Activated CD8-positive, alpha-beta memory T cell treated with anti-CD3 and anti-CD28 coated beads, Interleukin-2, amount 50 U/mL, for 24 hours (primary cell): ENCODE data around the gene PLCG2.
"Not testable (repeated sequence)": the region's sequence is repeated elsewhere in the genome, so short reads cannot be mapped to it uniquely, and the experiment has no call there.

ENCODE experiments used
- DNase-seq: peaks from one replicate; pipeline ENCODE4 v3.0.0-alpha.2; 2020; ENCODE audit errors: extremely low read depth

PLCG2 gene

DNA sequence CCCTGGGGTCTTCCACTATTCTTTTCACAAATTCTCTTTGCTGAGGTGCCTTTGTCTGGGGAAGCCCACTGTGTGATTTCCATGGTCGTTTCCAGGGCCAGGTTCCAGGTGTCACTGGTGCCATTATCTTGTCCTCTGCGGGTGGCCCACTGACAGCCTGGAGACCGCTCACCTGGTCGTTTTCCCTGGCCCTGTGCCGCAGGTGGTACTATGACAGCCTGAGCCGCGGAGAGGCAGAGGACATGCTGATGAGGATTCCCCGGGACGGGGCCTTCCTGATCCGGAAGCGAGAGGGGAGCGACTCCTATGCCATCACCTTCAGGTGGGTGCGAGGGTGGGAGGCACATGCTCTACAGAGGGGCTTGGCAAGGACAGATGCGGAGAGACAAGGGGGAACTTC is 133.3 kb downstream of the PLCG2 start:
- no peak for DNase-seq

DNA sequence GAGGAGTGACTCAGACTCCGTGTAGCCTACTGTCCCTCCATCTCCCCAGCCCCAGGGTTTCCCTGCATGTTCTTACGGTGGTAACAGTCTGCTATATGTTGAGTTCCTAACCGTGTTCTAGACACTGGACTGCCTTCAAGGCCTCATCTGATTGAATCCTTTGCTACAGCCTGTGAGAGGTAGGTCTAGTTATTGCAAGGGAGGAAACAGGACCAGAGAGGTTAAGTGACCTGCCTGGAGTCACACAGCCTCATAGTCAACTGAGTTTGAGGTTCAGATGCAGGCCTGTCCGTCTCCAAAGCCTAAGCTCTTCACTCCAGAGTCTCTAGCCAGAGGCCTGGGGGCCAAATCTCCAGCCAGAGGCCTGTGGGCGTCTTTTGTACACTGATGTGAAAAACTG is 134.1 kb downstream of the PLCG2 start:
- no peak for DNase-seq

DNA sequence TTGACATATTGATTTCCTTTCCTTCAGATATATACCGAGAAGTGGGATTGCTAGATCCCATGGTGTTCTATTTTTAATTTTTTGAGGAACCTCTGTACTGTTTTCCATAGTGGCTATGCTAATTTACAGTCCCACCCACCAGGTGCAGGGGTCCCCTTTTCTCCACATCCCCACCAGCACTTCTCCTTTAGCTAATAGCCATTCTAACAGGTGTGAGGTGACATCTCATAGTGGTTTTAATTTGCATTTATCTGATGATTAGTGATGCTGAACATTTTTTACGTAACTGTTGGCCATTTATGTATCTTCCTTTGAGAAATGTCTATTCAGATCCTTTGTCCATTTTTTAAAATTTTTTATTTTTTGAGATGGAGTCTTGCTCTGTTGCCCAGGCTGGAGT is 138.3 kb downstream of the PLCG2 start:
- no peak for DNase-seq

DNA sequence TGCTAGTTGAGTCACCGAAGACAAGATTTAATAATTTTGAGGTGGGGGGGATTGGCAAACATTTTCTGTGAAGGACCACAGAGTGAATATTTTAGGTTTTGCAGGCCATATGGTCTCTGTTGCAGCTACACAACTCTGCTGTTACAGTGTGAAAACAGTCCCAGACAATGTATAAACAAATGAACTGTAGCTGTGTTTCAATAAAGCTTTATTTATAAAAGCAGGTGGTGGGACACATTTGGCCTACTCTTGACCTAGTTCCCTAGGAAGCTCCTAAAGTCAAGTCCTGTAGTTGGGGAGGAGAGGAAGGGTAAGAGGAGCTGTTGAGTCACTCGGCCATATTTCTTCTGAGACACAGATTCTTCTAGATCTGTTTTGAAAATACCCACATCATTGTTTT is 139.8 kb downstream of the PLCG2 start:
- DNase-seq: no peak

DNA sequence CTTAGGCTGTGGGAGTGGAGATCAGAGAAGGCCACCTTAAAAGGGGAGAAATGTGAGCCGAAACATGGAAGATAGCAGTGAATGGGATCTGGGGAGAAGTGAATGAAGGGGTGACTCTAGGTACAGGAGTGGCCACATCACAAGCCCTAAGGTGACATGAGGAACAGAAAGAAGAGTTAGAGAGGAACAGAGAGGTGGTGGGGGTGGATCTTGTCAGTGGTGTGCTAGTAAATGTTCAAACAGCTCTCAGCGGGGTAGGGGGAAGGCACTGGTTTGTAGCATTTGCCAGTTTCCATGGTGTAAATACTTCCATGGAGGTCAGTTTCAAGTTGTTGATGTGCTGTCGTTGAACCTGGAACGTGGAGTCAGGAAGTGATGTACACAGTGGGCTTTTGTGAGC is 141.4 kb downstream of the PLCG2 start:
- DNase-seq: no peak

DNA sequence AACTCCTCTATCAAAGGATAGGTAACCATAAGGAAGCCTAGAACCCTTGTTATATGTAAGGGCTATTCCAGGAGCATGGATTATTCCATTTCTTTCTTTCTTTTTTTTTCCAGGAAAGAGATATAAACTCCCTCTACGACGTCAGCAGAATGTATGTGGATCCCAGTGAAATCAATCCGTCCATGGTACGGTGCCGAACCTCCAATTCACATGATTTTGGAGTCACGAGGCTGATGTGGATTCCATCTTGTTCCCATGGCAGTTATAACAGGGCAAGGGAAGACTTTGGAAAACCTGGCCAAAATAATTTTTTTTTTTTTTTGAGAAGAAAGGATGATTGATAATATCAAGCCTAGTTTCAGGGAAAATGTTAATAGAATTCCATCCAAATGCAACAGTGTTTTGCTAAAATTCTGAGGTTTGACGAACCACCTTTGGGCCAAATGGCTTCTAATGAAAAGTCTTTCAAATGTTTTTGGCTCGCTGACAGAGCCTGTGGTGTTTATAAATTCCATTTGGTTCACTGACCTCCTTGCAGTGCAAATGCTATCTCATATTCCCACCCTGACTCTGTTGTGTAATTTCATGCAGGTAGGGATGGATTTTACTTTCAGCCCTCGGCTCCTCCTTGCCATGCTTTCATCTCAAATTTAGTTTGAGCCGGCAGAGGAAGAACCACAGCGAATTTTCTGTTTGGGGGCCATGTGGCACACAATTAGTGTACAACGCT is 142.2 kb downstream of the PLCG2 start:
- no peak for DNase-seq

DNA sequence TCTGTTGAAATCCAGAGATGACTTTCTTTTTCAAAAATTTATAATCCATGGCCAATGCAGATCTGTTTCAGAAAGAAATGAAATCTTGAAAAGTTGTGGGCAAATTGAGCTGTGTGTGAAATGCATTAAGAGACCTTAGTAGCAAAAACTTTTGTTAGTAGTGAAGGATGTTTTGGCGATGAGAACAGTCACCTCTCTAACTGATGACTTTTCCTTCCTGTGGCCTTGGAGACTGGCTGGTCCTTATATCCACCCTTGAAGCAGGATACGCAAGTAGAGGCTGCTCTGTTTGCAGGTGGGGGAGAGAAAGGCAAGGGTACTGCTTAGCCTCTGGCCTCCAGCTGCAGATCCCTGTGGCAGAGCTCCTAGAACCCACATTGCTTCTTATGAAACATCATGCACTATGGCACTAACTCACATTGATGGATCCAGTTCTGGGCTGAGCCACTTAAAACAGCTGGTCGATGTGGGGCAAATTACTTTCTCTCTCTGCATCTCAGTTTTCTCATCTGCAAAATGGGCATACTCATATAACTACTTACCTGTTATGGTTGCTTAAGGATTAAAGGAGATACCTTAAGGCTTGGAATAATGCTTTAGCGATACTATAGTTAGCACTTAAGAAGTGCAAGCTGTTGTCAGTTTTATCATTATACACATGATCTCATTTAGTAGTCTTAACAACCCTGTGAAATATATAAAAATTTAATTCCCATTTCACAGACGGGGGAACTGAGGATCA is 142.9 kb downstream of the PLCG2 start:
- DNase-seq: no peak

DNA sequence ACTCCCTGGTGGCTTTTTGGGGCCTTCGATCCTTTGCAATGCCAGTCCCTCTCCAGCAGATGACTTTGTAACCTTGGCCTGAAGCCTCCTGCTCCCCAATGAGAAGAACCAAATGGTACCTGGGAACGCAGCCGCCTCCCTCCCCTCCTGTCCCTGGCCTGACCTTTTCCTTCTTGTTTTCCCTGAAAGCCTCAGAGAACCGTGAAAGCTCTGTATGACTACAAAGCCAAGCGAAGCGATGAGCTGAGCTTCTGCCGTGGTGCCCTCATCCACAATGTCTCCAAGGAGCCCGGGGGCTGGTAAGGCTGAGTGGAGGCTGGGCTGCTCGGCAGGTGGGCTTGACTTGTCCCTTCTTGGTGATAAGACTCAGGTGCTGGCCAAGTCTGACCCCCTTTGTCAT is 144.2 kb downstream of the PLCG2 start:
- no peak for DNase-seq

DNA sequence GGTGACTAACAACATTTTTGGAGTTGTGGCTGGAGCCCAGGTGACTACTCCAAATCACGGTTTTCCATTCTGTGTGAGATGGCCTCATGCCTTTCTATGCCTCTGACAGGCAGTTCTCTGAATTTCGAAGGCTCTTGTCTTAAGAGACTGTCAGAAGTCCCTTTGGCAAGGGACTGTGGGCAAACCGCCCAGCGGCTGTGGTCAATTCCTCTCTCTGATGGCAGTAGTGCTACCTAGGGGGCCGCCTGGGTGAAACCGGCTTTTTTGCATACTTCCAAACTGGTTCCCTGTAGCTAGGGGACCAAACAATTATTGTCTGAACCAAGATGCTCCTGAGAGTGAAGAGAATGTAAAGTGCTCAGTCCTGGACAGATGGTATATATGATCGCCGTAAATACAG is 145.9 kb downstream of the PLCG2 start:
- no peak for DNase-seq

DNA sequence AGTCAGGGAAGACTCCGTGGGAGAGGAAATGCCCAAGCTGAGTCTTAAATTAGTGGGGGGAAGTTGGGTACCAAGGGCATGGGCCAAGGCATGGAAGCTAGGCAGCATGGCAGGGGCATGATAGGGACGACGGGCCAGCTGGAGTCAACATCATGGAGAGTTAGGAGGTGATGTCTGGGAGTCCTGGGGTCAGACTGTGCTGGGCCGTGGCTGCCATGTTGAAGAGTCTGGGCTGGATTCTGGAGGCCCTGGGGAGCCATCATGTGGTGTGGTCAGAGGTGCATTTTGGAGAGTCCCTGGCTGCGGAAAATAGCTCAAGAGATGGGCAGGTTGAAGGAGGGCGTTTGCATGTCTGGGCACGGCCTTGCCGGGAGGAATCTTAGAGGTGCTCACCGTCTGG is 146.9 kb downstream of the PLCG2 start:
- no peak for DNase-seq

DNA sequence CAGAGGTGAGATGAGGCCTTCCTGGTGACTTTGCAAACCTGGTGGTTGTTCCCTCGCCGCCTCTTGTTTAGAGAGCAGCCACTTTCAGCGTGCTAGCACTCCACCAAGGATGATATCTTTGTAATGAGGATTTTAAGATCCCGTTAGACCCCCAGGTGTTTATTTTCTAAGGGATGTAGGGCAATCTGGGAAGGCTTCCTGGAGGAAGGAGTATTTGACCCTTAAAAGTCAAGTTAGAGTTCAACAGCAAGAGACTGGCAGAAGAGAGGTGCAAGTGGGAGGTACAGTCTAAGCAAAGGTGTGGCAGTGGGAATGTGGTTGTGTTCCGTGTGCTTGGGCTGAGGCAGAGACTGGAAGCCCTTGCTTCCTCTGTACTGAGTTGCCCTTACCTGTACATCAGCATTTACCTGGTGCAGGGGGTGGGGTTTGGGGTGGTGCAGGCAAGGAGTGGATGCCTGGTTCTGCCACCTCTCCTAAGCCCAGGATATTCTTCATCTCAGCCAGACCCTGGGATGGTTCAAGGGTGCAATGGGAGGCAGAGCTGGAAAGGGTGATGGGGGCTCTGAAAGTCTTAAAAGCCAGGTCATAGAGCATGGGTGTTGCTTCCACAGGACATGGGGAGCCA is 148.6 kb downstream of the PLCG2 start:
- DNase-seq: no peak

DNA sequence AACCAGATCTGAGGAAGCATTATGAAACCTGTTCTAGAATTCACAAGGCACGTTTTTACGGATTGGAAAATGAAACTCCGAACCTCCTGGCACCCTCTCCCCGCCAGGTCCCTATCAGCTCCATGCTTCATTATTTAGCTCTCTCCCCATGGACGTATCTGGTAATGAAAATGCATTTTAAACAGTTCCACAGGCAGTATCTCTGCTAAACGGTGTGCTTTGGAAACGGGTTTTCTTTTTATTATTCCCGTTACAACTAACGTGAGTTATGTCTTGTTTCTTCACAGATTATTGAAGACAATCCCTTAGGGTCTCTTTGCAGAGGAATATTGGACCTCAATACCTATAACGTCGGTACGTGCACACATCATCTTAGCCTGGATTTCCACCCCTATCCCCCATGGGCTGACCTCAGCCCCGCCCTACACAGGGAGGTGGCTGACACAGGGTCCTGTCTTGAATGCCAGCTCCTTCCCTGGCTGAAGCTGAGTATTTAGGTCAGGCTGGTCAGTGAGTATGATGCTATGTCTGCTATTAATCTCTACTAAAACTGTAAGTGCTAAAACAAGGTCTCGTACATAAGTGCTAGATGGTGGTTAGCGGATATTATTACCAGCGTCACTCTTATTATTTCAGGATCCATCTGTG is 149.3 kb downstream of the PLCG2 start:
- no peak for DNase-seq

DNA sequence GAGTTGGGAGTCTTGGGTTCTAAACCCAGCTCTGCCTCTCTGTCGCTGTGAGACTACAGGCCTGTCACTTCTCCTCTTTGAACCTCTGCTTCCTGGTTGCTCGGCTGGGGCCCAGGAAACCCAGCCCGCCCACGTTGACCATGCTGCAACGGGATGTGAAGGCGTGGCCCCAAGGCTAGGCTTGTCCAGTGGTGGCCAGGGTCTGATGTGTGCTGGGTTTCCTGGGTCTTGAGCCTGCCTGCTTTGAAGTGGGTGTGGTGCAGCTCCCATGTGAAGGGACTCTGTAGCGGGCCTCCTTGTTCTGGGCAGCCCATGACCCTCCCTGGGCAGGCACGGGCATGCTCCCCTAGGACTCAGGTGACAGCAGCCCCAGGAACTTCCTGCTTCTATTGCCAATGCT is 149.9 kb downstream of the PLCG2 start:
- no peak for DNase-seq

DNA sequence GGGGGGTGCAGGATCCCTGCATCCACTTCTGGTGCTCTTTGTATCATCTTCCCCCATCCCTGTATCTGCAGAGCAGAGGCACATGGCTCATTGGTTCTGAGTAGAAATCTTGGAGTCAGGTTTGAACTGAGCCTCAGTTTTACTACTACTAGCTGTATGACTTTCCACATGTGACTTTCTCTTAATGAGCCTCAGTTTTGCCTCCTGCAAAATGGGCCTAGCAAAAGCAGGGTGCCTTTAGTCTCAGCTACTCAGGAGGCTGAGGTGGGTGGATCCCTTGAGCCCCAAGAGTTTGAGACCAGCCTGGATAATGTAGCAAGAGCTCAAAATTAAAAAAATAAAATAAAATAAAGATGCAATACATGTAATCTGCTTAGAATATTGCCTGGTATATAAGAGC is 150.8 kb downstream of the PLCG2 start:
- no peak for DNase-seq

DNA sequence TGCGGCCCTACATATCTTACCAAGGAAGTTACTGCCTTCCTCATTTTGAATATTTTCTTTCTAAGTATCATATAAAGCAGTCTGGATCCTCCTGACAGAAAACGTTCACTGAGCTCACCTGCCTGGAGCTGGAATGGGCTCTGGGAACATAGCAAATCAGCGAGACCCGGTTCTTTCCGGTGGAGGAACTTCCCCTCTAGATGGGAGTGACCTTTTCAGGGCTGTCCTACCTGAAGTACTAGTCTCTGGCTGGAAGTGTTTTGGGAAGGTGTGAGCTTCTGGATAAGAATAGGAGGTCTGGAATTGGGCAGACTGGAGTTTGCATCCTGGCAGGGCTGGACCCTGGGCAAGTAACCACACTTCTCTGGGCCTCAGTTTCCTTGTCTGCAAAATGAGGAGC is 152.8 kb downstream of the PLCG2 start:
- no peak for DNase-seq

DNA sequence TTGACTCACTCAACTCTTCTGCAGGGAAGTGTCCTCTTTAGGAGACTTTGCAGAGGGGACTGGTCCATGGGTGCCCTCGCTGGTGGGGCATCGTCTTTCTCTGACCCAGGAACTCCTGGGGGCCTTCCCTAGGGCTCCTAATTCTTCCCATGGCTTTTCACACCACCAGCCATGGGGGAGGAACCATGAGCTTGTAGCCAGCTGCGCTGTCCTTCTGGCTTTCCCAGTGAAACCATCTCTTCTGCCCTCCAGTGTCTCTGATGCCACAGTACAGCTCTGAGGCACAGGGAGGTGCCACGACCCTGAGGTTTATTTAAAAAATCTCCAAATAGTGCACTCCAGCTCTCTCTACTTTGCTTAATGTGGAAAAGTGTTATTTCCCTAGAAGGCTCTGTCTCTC is 153.6 kb downstream of the PLCG2 start:
- no peak for DNase-seq

DNA sequence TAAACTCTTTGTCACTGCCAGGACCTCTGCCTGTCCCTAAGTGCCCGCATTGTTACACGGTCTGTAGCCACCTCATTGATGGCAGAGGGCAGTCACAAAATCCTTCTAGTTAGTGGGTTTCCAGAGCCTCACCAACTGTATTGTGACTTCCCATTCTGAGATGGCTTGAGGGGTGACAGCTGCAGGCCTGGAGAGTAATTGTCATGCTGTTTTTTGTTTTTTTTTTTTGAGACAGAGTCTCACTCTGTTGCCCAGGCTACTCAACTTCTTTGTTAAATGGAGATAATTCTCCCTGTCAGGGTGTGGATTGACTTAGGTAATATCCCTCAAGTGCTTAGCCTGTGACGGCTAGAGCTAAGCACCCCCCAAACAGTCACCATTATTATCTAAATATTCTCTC is 154.3 kb downstream of the PLCG2 start:
- DNase-seq: no peak

DNA sequence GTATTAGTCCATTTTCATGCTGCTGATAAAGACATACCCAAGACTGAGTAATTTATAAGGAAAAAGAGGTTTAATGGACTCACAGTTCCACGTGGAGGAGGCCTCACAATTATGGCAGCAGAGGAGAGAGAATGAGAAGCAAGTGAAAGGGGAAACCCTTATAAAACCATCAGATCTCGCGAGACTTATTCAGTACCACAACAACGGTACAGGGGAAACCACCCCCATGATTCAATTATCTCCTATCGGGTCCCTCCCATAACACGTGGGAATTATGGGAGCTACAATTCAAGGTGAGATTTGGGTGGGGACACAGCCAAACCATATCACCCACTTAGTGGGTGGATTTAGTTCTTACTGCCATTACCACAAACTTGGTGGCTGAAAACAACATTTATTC is 155.6 kb downstream of the PLCG2 start:
- not testable (repeated sequence) for DNase-seq

DNA sequence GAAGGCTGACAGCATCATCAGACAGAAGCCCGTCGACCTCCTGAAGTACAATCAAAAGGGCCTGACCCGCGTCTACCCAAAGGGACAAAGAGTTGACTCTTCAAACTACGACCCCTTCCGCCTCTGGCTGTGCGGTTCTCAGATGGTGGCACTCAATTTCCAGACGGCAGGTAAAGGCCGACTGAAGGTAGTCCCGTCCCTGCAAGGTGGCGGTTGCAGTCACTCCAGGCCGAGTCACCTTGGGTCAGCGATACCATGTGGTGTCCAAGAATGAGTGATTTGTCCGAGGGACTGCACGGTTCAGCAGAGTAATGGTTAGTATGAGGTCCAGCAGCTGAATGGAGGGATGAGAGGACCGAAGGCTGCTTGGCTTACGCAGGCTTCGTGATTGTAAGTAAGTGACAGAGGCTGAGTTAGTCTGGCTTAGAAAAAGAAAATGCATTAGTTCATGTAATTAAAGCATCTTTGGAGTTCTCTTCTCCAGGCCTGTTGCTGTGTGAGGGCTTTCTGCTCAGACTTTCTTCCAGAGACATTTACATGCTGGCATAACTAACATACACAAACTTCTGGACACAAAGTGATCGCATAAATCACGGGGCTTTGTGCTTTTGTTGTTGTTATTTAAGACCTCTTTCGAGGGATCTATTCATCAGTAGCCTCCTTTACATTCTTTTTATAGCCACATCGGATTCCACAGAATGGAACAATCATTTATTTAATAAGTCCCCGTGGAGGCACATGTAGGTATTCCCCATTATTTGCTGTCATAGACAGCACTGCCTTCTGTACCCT is 157.3 kb downstream of the PLCG2 start:
- DNase-seq: no peak

DNA sequence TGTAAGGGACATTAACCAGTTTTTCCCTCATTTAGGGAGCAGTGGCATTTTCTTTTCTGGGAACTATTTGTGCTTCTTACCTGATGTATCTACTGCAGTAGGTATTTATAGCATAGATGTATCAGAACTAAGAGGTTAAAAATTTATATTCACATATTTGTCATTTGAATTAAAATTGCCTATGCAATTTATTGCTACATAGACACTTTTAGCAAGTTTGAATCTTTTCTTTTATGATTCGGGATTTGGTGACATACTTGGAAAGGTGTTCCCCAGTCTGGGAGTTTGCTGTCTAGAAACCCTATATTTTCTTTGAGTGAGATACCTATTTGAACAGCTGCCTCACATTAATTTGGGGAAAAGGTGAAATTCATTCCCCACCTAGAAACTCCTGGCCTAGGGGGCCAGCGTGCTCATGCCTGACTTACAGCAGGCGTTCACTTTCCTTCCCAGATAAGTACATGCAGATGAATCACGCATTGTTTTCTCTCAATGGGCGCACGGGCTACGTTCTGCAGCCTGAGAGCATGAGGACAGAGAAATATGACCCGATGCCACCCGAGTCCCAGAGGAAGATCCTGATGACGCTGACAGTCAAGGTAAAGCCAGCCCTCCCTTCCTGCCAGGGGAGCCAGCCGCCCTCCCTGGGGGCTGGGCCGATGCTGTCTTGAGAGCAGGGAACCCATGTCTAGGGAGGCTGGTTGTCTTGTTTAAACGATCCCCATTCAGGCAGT is 158.4 kb downstream of the PLCG2 start:
- DNase-seq: no peak
